Astrocyte of the spinal cord (primary cell): ENCODE measurements around the gene CENPC.
"Not testable (repeated sequence)": the region's sequence is repeated elsewhere in the genome, so short reads cannot be mapped to it uniquely, and the experiment has no call there.

ENCODE experiments used
- DNase-seq: peaks from one replicate; pipeline ENCODE4 v3.0.0; 2011; ENCODE audit warnings: low read depth, low spot score
- H3K4me3 ChIP-seq: 2 replicates; pipeline ENCODE4 v1.5.1; 2011; ENCODE audit warnings: low read depth, mild to moderate bottlenecking, low read length, moderate library complexity
- CTCF ChIP-seq: IDR thresholded peaks from 2 replicates; pipeline ENCODE4 v1.5.1; 2012; ENCODE audit warnings: low read depth, mild to moderate bottlenecking, low read length, inconsistent platforms
- in situ Hi-C: cut with HindIII; loops from 2 replicates; pipeline ENCODE4 v1.10.0; 2017; ENCODE audit warnings: low sequenced_read_pairs

CENPC gene

GRCh38 chr4:67466751-67467150, 78.6 kb downstream of the CENPC start:
- TF ChIP-seq CTCF = no peak
- in situ Hi-C loops = no loop called here
- H3K4me3 ChIP-seq = no peak overlapping the region
- DNase-seq = no peak

GRCh38 chr4:67465763-67466052, 79.6 kb downstream of the CENPC start:
- TF ChIP-seq CTCF = no peak
- H3K4me3 ChIP-seq = no peak overlapping the region
- in situ Hi-C loops = no loop called here
- DNase-seq = no peak

- no peak for DNase-seq
- no peak for TF ChIP-seq CTCF
- H3K4me3 ChIP-seq = no peak overlapping the region
- in situ Hi-C loops = no loop called here
Measured at GRCh38 chr4:67465032-67465762, 80.1 kb downstream of the CENPC start.

- TF ChIP-seq CTCF = no peak
- no peak overlapping the region for H3K4me3 ChIP-seq
- DNase-seq = no peak
- in situ Hi-C loops = no loop called here
Measured at GRCh38 chr4:67460574-67460973, 84.7 kb downstream of the CENPC start.

- peak; percentile 13 for DNase-seq
- TF ChIP-seq CTCF = no peak
- in situ Hi-C loops = no loop called here
- H3K4me3 ChIP-seq = no peak overlapping the region
Measured at GRCh38 chr4:67459164-67459563, 86.1 kb downstream of the CENPC start.

- TF ChIP-seq CTCF = no peak
- H3K4me3 ChIP-seq = no peak overlapping the region
- in situ Hi-C loops = no loop called here
- DNase-seq = no peak
Measured at GRCh38 chr4:67456577-67457196, 88.6 kb downstream of the CENPC start.

- in situ Hi-C loops, DNase-seq, H3K4me3 ChIP-seq: not testable (repeated sequence)
Measured at GRCh38 chr4:67452846-67453205, 92.5 kb downstream of the CENPC start.
